CD8-positive, alpha-beta memory T cell (primary cell): ENCODE results near the gene DPYSL5. TPM values are rescaled to one million over a fixed set of nuclear protein-coding genes. Genes with fewer than 3 reads are reported as not detected.
A peak's percentile ranks its signal among the peaks of the same experiment; 100 is the strongest.

Experiments used
- CTCF ChIA-PET: fragments of 350-600 bp; sonication (Branson Sonifier 250); formaldehyde crosslinking; loops from one replicate; lab custom pipeline; 2021; ENCODE audit warnings: antibody characterized with exemption; lab: Charles Lee
- POLR2A ChIA-PET: fragments of 350-600 bp; sonication (Branson Sonifier 250); formaldehyde crosslinking; loops from one replicate; lab custom pipeline; 2021; ENCODE audit warnings: antibody characterized with exemption; lab: Charles Lee
- DNase-seq, 5 donors: peaks; one replicate each; pipeline versions ENCODE4 v3.0.0 to v3.0.0-alpha.2; 2020 to 2022; ENCODE audit warnings: mixed read lengths in 1 of 5
- H3K27ac ChIP-seq: one replicate; pipeline ENCODE4 v1.7.0; 2013; ENCODE audit warnings: low read depth, mild to moderate bottlenecking, low read length, moderate library complexity
- H3K27me3 ChIP-seq: 2 replicates; pipeline ENCODE4 v1.7.0; 2013; ENCODE audit warnings: low read length, mild to moderate bottlenecking; ENCODE audit not compliant: insufficient read depth, poor library complexity, severe bottlenecking
- H3K36me3 ChIP-seq: 2 replicates; pipeline ENCODE4 v1.7.0; 2013; ENCODE audit warnings: mild to moderate bottlenecking, low read length, moderate library complexity; ENCODE audit not compliant: insufficient read depth
- H3K4me1 ChIP-seq: 2 replicates; pipeline ENCODE4 v1.7.0; 2013; ENCODE audit warnings: mild to moderate bottlenecking, low read length, moderate library complexity; ENCODE audit not compliant: insufficient read depth
- H3K4me3 ChIP-seq: 2 replicates; pipeline ENCODE4 v1.7.0; 2013; ENCODE audit warnings: mild to moderate bottlenecking, low read length
- H3K9me3 ChIP-seq: 2 replicates; pipeline ENCODE4 v1.7.0; 2013; ENCODE audit warnings: mild to moderate bottlenecking, low read length
- H3K27ac Mint-ChIP-seq, 8 donors: one replicate each; pipeline ENCODE4 v1.8.0; 2020 to 2021; ENCODE audit warnings: mixed read lengths in 8 of 8, mild to moderate bottlenecking in 6 of 8, inconsistent platforms in 3 of 8, moderate library complexity in 3 of 8
- H3K27me3 Mint-ChIP-seq, 2 donors: one replicate each; pipeline ENCODE4 v1.8.0; 2020 to 2021; ENCODE audit warnings: mixed read lengths in 2 of 2, mild to moderate bottlenecking in 1 of 2, moderate library complexity in 1 of 2
- H3K36me3 Mint-ChIP-seq, 3 donors: one replicate each; pipeline ENCODE4 v1.8.0; 2020 to 2021; ENCODE audit warnings: mixed read lengths in 3 of 3, inconsistent platforms in 1 of 3, mild to moderate bottlenecking in 1 of 3
- H3K4me1 Mint-ChIP-seq, 3 donors: one replicate each; pipeline ENCODE4 v1.8.0; 2020 to 2021; ENCODE audit warnings: mixed read lengths in 3 of 3, inconsistent platforms in 1 of 3, mild to moderate bottlenecking in 1 of 3
- H3K4me3 Mint-ChIP-seq, 7 donors: one replicate each; pipeline ENCODE4 v1.8.0; 2020 to 2021; ENCODE audit warnings: mixed read lengths in 7 of 7, mild to moderate bottlenecking in 6 of 7, moderate library complexity in 4 of 7, inconsistent platforms in 2 of 7
- H3K9me3 Mint-ChIP-seq, 5 donors: one replicate each; pipeline ENCODE4 v1.8.0; 2020 to 2022; ENCODE audit warnings: mixed read lengths in 5 of 5, mild to moderate bottlenecking in 3 of 5, moderate library complexity in 2 of 5, inconsistent platforms in 1 of 5
- polyA plus RNA-seq: library from polyadenylated mRNA; unstranded; fragments of 300-500 nt; fragmentation: Illumina TruSeq; gene quantifications from one replicate; pipeline ENCODE4 v1.2.3, GENCODE V29; 2021
- total RNA-seq, 2 experiments: library from RNA; stranded (reverse); gene quantifications; one replicate each; pipeline ENCODE4 v1.2.3, GENCODE V29; 2021

Gene DPYSL5
- total and polyA plus RNA-seq, 3 experiments from 2014 or later = not detected

DNA sequence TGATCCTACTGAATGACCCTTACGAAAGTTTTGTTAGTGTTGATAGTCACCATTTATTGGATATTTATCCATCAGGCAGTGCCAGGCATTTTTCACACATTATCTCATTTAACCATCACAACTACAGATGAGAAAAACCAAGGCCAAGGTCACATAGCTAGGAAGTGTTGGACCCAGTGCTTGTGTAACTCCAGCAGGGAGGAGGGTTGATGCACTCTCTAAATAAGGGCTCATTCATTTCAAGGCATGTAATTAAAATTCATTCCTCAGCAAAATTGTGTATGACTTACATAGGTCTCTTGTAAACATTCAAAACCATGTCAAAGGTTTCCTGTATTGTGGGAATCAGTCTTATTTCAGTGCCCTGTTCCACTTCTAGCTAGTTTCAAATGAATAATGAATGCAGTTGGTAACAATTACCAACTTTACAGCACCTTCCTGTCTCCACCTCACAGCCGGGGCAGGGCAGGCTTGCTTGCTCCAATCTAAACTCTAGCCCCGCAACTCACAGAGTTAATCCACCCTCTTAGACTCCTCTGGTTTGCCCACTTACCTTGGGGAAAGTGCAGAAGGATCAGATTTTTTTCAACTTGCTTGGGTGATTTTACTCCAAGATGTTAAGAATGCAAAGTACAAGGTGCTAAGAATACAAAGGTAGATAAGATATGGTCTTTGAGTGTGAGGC lies 116.7 kb downstream of the DPYSL5 start:
- Mint-ChIP-seq H3K4me1 (peaks cover 10 to 11% (median 10%) of the 10 kb centered on the region in 3 donors), H3K36me3 (peaks cover 0 to 2% (median 0%) of the 10 kb centered on the region in 3 donors), H3K9me3 (no peaks in the 10 kb centered on the region), H3K27ac (no peak overlapping the region), H3K27me3 (peaks cover 35 to 47% of the 10 kb centered on the region in 2 donors), H3K4me3 (no peak overlapping the region)
- H3K4me1 ChIP-seq = peaks cover 1% of the 10 kb centered on the region
- H3K4me3 ChIP-seq = no peak overlapping the region
- CTCF ChIA-PET = interaction anchor here (1.5 to 7.0 kb wide), 2 partner anchors 301 to 316 kb away, joined by 3 to 84 read pairs; partner anchors contain the start of gene TRIM54
- no peak overlapping the region for H3K27ac ChIP-seq
- no peak for DNase-seq
- POLR2A ChIA-PET = interaction anchor here (1.0 kb wide), 1 partner anchor 52 kb away, joined by 3 read pairs; no protein-coding TSS in a partner anchor
- H3K36me3 ChIP-seq = no peaks in the 10 kb centered on the region
- H3K27me3 ChIP-seq = peaks cover 8% of the 10 kb centered on the region
- H3K9me3 ChIP-seq = no peaks in the 10 kb centered on the region

DNA sequence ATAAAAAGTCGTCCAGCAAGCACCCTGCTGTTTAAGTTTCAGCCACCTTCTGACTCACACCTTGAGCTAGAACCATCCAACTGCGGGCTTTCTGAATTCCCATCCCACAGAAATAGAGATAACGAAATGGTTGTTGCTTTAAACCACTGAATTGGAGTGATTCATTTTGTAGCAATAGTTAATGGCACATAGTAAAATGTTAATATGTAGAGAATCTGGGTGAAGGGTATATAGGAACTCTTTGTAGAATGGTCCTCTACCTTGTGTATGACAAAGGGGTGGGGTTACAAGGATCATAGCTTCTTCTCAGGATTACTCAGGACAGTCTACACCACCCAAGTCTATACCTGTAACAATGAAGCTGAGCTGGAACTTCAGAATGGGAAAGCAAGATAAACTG lies 120.1 kb downstream of the DPYSL5 start:
- DNase-seq = no peak
- H3K27ac Mint-ChIP-seq = peak overlapping the region in 2 of 8 donors; percentile 51 to 95
- no peak overlapping the region for H3K27ac ChIP-seq
- H3K4me1 Mint-ChIP-seq = peaks cover 18 to 27% (median 21%) of the 10 kb centered on the region in 3 donors
- ChIA-PET POLR2A (interaction anchor here (0.5 kb wide), 1 partner anchor 352 kb away, joined by 5 read pairs; no protein-coding TSS in a partner anchor), CTCF (interaction anchor here (1.0 to 2.5 kb wide), 5 partner anchors 8 to 316 kb away, joined by 3 to 8 read pairs (median 5); no protein-coding TSS in a partner anchor)
- H3K36me3 ChIP-seq = no peaks in the 10 kb centered on the region
- peaks cover 0 to 2% (median 0%) of the 10 kb centered on the region in 3 donors for H3K36me3 Mint-ChIP-seq
- peak overlapping the region in 2 of 7 donors; percentile 46 to 89 for H3K4me3 Mint-ChIP-seq
- H3K9me3 Mint-ChIP-seq = no peaks in the 10 kb centered on the region
- H3K27me3 ChIP-seq = peaks cover 8% of the 10 kb centered on the region
- H3K27me3 Mint-ChIP-seq = peaks cover 27 to 33% of the 10 kb centered on the region in 2 donors
- no peaks in the 10 kb centered on the region for H3K9me3 ChIP-seq
- peaks cover 7% of the 10 kb centered on the region for H3K4me1 ChIP-seq
- no peak overlapping the region for H3K4me3 ChIP-seq

DNA sequence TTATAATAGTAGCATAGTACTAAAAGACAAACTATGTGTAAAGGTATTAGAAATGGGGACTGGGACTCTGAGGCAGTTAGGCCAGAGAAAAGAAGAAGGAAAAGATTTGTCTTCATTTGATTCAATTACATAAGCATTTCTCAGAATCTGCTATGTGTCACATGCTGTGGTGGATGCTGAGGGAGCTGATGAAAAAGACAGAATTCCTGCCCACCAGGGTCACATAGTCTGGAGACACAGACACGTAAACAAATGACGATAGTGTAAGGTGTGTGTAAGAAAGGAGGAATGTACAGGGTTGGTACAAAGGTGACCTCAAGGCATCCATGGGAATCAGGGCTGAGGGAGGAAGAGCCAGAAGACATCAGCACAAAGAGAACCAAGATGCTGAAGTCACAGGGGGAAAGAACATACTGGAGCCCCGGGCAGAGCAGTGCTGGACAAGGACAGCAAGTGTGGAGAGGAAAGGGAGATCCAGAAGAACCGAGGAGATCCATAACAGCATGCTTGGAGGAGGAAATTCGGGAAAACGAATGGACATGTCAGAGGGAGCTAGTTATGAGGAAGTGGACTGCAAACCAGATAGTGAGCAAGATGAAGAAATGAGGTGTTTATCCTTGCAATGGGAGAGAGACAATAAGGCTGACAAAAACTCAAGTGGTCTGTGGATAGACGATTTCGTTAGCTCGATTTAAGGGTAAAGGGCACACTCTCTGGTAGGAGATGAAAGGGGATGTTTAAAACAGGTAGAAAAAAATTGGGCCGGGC lies 121.3 kb downstream of the DPYSL5 start:
- no peaks in the 10 kb centered on the region for H3K36me3 ChIP-seq
- Mint-ChIP-seq H3K36me3 (peaks cover 0 to 2% (median 0%) of the 10 kb centered on the region in 3 donors), H3K4me3 (peak overlapping the region; percentile 39 to 89 (median 80)), H3K27ac (peak overlapping the region; percentile 16 to 95 (median 82)), H3K27me3 (peaks cover 24 to 28% of the 10 kb centered on the region in 2 donors), H3K4me1 (peaks cover 18 to 27% (median 21%) of the 10 kb centered on the region in 3 donors), H3K9me3 (no peaks in the 10 kb centered on the region)
- ChIA-PET POLR2A (no interaction called here), CTCF (interaction anchor here (0.6 to 2.5 kb wide), 5 partner anchors 10 to 123 kb away, joined by 3 to 8 read pairs (median 5); no protein-coding TSS in a partner anchor)
- DNase-seq = no peak
- H3K27ac ChIP-seq = no peak overlapping the region
- peaks cover 8% of the 10 kb centered on the region for H3K27me3 ChIP-seq
- H3K9me3 ChIP-seq = no peaks in the 10 kb centered on the region
- peaks cover 7% of the 10 kb centered on the region for H3K4me1 ChIP-seq
- no peak overlapping the region for H3K4me3 ChIP-seq

DNA sequence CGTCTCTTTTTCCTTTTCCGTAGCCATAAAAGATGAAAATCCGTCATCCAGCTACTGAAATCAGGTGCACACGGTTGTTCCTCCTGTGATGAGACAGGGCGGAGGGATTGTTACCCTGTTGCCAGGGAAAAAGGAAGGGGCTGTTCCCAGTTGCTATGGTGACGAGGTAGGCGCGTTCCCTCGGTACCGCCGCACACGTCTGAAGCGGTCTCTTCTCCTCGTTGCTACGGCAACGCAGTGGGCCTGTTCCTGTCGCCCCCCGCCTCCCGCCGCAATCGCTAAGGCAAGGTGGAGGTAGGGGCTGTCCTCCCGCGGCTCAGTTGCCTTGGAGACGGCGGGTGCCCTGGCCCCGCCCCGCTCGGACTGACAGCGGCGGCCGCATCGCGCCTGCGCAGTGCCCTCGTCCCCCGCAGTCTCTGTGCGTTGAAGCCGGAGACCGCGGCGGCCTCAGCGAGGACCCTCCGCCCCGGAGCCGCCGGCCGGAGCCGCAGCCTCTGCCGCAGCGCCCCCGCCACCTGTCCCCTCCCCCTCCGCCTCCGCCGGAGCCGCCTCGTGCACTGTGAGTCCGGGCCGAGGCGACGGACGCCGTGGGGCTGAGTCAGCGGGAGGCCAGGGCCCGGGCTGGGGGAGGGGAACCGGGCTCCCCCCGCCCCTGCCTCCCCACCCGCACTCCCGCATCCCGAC lies 122.5 kb downstream of the DPYSL5 start, which contains the start of gene MAPRE3:
Gene MAPRE3 (plus strand): TSS at position 394 of the 684 bp plus-strand sequence. CDS start 51,582 bp downstream, outside the sequence.
- H3K27ac ChIP-seq = peak within 1 kb of the TSS; percentile 60
- H3K9me3 ChIP-seq = no peaks in the 10 kb centered on the region
- Mint-ChIP-seq H3K4me1 (peaks cover 18 to 27% (median 21%) of the 10 kb centered on the region in 3 donors), H3K4me3 (peak within 1 kb of the TSS; percentile 78 to 89 (median 84)), H3K36me3 (peaks cover 0 to 2% (median 0%) of the 10 kb centered on the region in 3 donors), H3K9me3 (no peaks in the 10 kb centered on the region), H3K27me3 (peaks cover 19 to 24% of the 10 kb centered on the region in 2 donors), H3K27ac (peak within 1 kb of the TSS; percentile 79 to 95 (median 88))
- CTCF ChIA-PET = no interaction called here
- peak within 1 kb of the TSS; percentile 70 for H3K4me3 ChIP-seq
- H3K27me3 ChIP-seq = peaks cover 8% of the 10 kb centered on the region
- DNase-seq = peak; percentile 76 to 94 (median 84)
- POLR2A ChIA-PET = no interaction called here
- no peaks in the 10 kb centered on the region for H3K36me3 ChIP-seq
- peaks cover 7% of the 10 kb centered on the region for H3K4me1 ChIP-seq

DNA sequence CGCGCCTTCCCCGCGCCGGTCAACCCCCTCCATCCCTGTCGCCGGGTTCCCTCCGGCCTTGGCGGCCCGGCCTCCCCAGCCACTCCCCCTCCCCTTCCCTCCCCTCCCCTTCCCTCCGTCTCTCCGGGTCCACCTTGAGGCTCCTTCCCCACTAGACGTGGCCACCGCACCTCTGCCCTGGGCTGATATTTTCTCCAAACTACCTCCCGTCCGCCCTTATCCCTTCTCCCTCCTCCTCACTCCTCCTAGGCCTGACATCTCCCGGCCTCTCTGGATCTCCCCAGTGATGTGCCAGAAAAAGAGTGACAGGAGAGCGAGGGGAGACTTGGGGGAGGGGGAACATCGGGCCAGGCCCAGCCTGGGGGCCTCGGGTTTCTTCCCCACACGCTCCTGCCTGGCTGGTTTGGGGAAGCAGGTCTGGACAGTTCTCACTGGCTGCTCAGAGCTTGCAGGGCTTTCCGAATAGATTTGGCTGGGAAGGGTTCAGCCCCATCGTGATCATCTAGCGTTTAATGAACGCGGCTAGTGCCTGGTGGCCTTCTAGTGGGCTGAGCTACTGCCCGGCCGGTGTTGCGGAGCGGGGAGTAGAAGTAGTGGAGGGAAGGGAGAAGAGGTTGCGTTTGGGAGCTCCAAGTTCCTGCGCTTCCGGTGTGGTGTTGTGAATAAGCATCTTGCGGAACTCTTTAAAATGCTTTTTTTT lies 123.1 kb downstream of the DPYSL5 start:
- Mint-ChIP-seq H3K4me3 (peak overlapping the region; percentile 76 to 89 (median 84)), H3K9me3 (no peaks in the 10 kb centered on the region), H3K36me3 (peaks cover 0 to 2% (median 0%) of the 10 kb centered on the region in 3 donors), H3K27me3 (peaks cover 16 to 24% of the 10 kb centered on the region in 2 donors), H3K27ac (peak overlapping the region; percentile 75 to 91 (median 85)), H3K4me1 (peaks cover 18 to 27% (median 21%) of the 10 kb centered on the region in 3 donors)
- no peaks in the 10 kb centered on the region for H3K9me3 ChIP-seq
- POLR2A ChIA-PET = no interaction called here
- H3K4me1 ChIP-seq = peaks cover 7% of the 10 kb centered on the region
- peak in 2 of 5 donors; percentile 2 to 30 for DNase-seq
- H3K4me3 ChIP-seq = peak overlapping the region; percentile 18
- no peaks in the 10 kb centered on the region for H3K36me3 ChIP-seq
- H3K27ac ChIP-seq = peak overlapping the region; percentile 60
- CTCF ChIA-PET = interaction anchor here (1.0 kb wide), 1 partner anchor 9 kb away, joined by 4 read pairs; no protein-coding TSS in a partner anchor
- H3K27me3 ChIP-seq = peaks cover 8% of the 10 kb centered on the region

DNA sequence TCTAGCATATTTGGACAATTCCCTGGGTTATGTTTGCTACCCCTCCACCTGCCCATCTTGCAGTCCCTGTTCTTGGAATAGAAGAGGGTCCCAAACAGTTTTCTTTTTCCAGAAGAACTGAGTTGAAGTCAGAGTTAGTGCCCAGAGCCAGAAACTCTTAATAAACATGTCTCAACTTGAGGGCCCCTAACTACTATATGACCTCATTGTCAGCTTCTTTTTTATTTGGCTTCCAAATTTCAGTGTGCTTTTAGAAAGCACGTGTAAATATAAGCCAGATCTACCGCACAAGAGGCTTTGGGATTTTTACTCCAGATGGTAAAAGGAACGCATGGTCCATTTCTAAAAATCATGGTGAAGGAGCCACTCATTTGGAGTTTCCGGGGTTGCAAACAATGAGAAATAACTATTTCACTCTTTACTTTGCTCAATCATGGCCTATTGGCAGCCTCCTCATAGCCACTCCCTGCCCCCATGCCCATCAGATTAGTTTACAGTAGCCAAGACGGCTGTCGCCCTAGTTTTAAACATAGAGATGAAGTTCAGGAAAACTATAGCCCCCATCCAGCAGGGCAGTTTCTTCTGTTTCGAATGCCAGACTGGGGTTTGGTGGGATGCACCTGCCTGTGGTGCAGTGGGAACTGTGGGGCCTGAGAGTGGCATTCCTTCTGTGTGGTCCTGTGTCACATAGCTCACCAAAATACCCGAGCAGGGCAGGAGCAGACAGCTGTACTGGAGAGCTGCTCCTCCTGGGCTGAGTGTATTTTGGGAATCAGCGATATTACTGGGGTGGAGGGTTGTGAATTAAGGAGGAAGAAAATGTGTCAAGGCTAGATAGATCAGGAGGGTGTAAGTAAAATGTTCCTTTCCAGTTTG lies 124.2 kb downstream of the DPYSL5 start:
- H3K36me3 Mint-ChIP-seq = no peaks in the 10 kb centered on the region
- H3K9me3 Mint-ChIP-seq = no peaks in the 10 kb centered on the region
- peak overlapping the region; percentile 76 to 89 (median 84) for H3K4me3 Mint-ChIP-seq
- POLR2A ChIA-PET = no interaction called here
- peaks cover 7% of the 10 kb centered on the region for H3K4me1 ChIP-seq
- H3K27ac ChIP-seq = peak overlapping the region; percentile 60
- H3K4me3 ChIP-seq = no peak overlapping the region
- CTCF ChIA-PET = interaction anchor here (1.0 to 1.5 kb wide), 2 partner anchors 10 to 11 kb away, joined by 4 to 5 read pairs; no protein-coding TSS in a partner anchor
- DNase-seq = no peak
- H3K9me3 ChIP-seq = no peaks in the 10 kb centered on the region
- no peaks in the 10 kb centered on the region for H3K36me3 ChIP-seq
- H3K27me3 Mint-ChIP-seq = peaks cover 11 to 20% of the 10 kb centered on the region in 2 donors
- peak overlapping the region in 7 of 8 donors; percentile 42 to 91 (median 79) for H3K27ac Mint-ChIP-seq
- H3K27me3 ChIP-seq = peaks cover 8% of the 10 kb centered on the region
- H3K4me1 Mint-ChIP-seq = peaks cover 18 to 27% (median 21%) of the 10 kb centered on the region in 3 donors
